ENCODE data around the gene CARF.

GRCh38 chr2:203025592-203025991 lies 113.5 kb downstream of the CARF start:
- TF ChIP-seq CTCF (IDR thresholded peaks at IDR 0.05) = no peak
- TF ChIP-seq TCF12 (IDR thresholded peaks at IDR 0.05) = no peak
- no peak for TF ChIP-seq MXI1 (IDR thresholded peaks at IDR 0.05; ENCODE audit: low read depth, low read length)
- no peak for TF ChIP-seq USF2 (IDR thresholded peaks at IDR 0.05; ENCODE audit: borderline replicate concordance, low read depth, low read length)

Data from SK-N-SH (cell line).